Measurements from ENCODE around the gene INHBB. TPM values are rescaled to one million over a fixed set of nuclear protein-coding genes. Genes with fewer than 3 reads are reported as not detected.

INHBB gene
- total and polyA plus RNA-seq, 9 of the 15 experiments (the other 6 are each of a cell fraction or from before 2014, with no cell fraction given) = not detected

DNA sequence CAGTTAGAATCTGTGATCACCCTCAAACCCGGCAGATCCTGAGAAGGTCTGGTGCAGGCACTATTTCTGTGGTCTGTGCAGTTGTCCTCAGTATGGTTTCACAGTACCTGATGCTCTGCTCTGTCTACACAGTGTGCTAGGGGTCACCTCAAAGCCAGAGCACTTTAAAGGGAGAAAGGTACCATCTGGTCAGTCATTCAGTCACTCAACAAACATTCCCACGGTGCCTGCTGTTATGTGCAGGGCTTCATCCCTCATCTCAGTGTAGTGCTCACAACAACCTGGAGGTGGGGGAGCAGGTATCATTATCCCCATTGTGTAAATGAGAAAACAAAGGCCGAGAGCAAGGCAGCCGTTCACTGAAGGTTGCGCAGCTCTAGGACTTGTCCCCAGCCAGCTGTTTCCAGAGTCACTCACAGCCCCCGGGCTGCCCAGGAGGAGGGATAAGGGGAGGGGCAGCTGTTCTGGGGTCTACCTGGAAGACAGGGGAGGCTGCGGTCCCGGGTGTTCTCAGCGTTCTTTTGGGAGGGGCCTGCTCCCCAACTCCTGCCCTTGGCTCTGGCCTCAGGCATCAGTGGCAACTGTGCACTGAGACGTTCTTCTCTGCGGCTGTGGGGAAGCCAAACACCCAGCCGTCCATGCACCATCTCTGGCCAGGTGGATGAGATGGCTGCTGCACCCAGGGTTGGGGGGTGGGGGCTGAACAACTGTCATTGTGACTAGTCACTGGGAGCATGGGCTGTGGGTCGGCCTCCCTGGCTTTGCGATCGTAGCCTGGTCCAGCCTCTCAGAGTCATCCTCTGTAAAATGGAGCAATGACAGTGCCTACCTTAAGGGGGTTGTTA lies 9.2 kb downstream of the INHBB start (continued):
- TF ChIP-seq MBD1 (CRISPR knock-in tag; IDR thresholded peaks at IDR 0.05) (no peak), RBM22 (IDR thresholded peaks at IDR 0.05; ENCODE audit: low read depth, low read length, poor library complexity, severe bottlenecking) (no peak), ZNF3 (CRISPR knock-in tag; IDR thresholded peaks at IDR 0.05) (no peak), HES1 (IDR thresholded peaks at IDR 0.05; ENCODE audit: low read depth) (no peak), MCM7 (IDR thresholded peaks at IDR 0.05) (no peak), ZMIZ1 (IDR thresholded peaks at IDR 0.05; ENCODE audit: low read depth in 2 of 2, low read length in 2 of 2) (no peak), ZSCAN29 (IDR thresholded peaks at IDR 0.05) (no peak), NFYB (IDR thresholded peaks at IDR 0.05; ENCODE audit: extremely low read depth, insufficient read length) (no peak), POLR2AphosphoS2 (IDR thresholded peaks at IDR 0.05; ENCODE audit: low read length) (no peak), RREB1 (CRISPR knock-in tag; IDR thresholded peaks at IDR 0.05) (no peak)

All from K562 (cell line).